GM12878 (cell line): Measurements from ENCODE around the gene GJA9. TPM values are rescaled to one million over a fixed set of nuclear protein-coding genes. Genes with fewer than 3 reads are reported as not detected.

Experiments
- ATAC-seq: fragments of 200-7000 bp; cut with Tn5 transposase; 3 replicates; pipeline ENCODE4 v1.9.1; 2020; ENCODE audit warnings: mild to moderate bottlenecking, moderate library complexity
- BruUV-seq: library from RNA; stranded (reverse); fragments of 400-500 nt; replicated peaks from 2 replicates; lab custom pipeline; 2021; lab: Mats Ljungman, UMichigan
- CTCF ChIA-PET: fragments of 300-600 bp; sonication (Branson Sonifier 250); formaldehyde crosslinking; extraction: SDS; loops from one replicate; lab custom pipeline; 2021; ENCODE audit warnings: inconsistent platforms; lab: Yijun Ruan, JAX
- POLR2A ChIA-PET: fragments of 350-600 bp; formaldehyde crosslinking; extraction: SDS; loops from one replicate; lab custom pipeline; 2021; ENCODE audit warnings: inconsistent platforms; lab: Charles Lee
- RAD21 ChIA-PET: fragments of 300-600 bp; sonication (Branson Sonifier 250); formaldehyde crosslinking; loops from one replicate; lab custom pipeline; 2023; ENCODE audit warnings: antibody characterized with exemption; ENCODE audit not compliant: unreplicated experiment; lab: Charles Lee
- SMC1A ChIA-PET: fragments of 300-600 bp; sonication (Branson Sonifier 250); formaldehyde crosslinking; loops from one replicate; lab custom pipeline; 2023; ENCODE audit not compliant: unreplicated experiment, uncharacterized antibody; lab: Charles Lee
- DNase-seq: peaks from one replicate; pipeline ENCODE4 v3.0.0-alpha.2; 2011; ENCODE audit warnings: low read depth, low spot score
- FAIRE-seq: peaks from 3 replicates; lab custom pipeline; 2011; peaks lifted over from hg19 to GRCh38; lab: Jason Lieb, UNC
- H2AFZ ChIP-seq: 2 replicates; pipeline ENCODE4 v1.6.0; 2011; ENCODE audit warnings: low read depth, low read length, control low read depth; ENCODE audit not compliant: control insufficient read depth
- H3K27ac ChIP-seq: 2 replicates; pipeline ENCODE4 v1.5.1; 2011; ENCODE audit warnings: control low read depth; ENCODE audit not compliant: control insufficient read depth, insufficient read depth
- H3K27me3 ChIP-seq, 2 experiments: replicated peaks in 1 of 2; 2 replicates each; pipeline versions ENCODE4 v1.6.0 to v1.6.1; 2011; ENCODE audit warnings: low read length in 1 of 2; ENCODE audit not compliant: control insufficient read depth in 2 of 2, insufficient read depth in 2 of 2
- H3K36me3 ChIP-seq, 2 experiments: 2 replicates each; pipeline ENCODE4 v1.5.1; 2011; ENCODE audit warnings: low read length in 1 of 2; ENCODE audit not compliant: control insufficient read depth in 2 of 2, insufficient read depth in 2 of 2
- H3K4me1 ChIP-seq: 2 replicates; pipeline ENCODE4 v1.6.1; 2011; ENCODE audit warnings: mild to moderate bottlenecking, low read length, moderate library complexity, mixed read lengths; ENCODE audit not compliant: control insufficient read depth, insufficient read depth
- H3K4me2 ChIP-seq: 2 replicates; pipeline ENCODE4 v1.6.0; 2011; ENCODE audit warnings: control low read depth; ENCODE audit not compliant: control insufficient read depth, insufficient read depth
- H3K4me3 ChIP-seq: fragments of 200-600 bp; sonication (generic); 2 replicates; pipeline ENCODE4 v1.5.1; 2016
- H3K79me2 ChIP-seq: 2 replicates; pipeline ENCODE4 v1.6.0; 2011; ENCODE audit warnings: low read length; ENCODE audit not compliant: control insufficient read depth, insufficient read depth
- H3K9ac ChIP-seq: 2 replicates; pipeline ENCODE4 v1.8.0; 2011; ENCODE audit warnings: low read length, control low read depth, mixed read lengths; ENCODE audit not compliant: control insufficient read depth, insufficient read depth
- H3K9me3 ChIP-seq: replicated peaks from 3 replicates; pipeline ENCODE4 v1.5.1; 2011; ENCODE audit warnings: mild to moderate bottlenecking, low read length; ENCODE audit not compliant: control insufficient read depth, insufficient read depth
- H4K20me1 ChIP-seq: 2 replicates; pipeline ENCODE4 v1.6.0; 2011; ENCODE audit not compliant: control insufficient read depth, insufficient read depth
- CHD4 ChIP-seq: fragments of 200-600 bp; sonication (generic); IDR thresholded peaks from 2 replicates; pipeline ENCODE4 v1.6.1; 2016; ENCODE audit warnings: mild to moderate bottlenecking
- EP300 ChIP-seq, 2 experiments: fragments of 150-350 bp in 1 of 2; IDR thresholded peaks; 2 replicates each; pipeline ENCODE4 v1.6.1; 2011 to 2012; ENCODE audit warnings: low read depth in 2 of 2, low read length in 2 of 2, borderline replicate concordance in 1 of 2, improper control_type of control experiment in 1 of 2, inconsistent platforms in 1 of 2; ENCODE audit not compliant: control insufficient read depth in 1 of 2
- EZH2 ChIP-seq: IDR thresholded peaks from 2 replicates; pipeline ENCODE4 v1.6.1; 2012; ENCODE audit warnings: low read depth, mild to moderate bottlenecking, control low read depth, inconsistent platforms, low read length, borderline replicate concordance; ENCODE audit not compliant: control insufficient read depth
- RB1 ChIP-seq: fragments of 450-650 bp; formaldehyde crosslinking; IDR thresholded peaks from 2 replicates; pipeline ENCODE4 v1.6.1; 2017; ENCODE audit warnings: mild to moderate bottlenecking, borderline replicate concordance
- RBBP5 ChIP-seq: fragments of 200-600 bp; sonication (generic); conservative IDR thresholded peaks from 2 replicates; pipeline ENCODE4 v1.6.1; 2016
- RCOR1 ChIP-seq: conservative IDR thresholded peaks from 2 replicates; pipeline ENCODE4 v1.6.1; 2012; ENCODE audit warnings: low read depth, low read length, improper control_type of control experiment
- SMARCA5 ChIP-seq: fragments of 450-650 bp; IDR thresholded peaks from 2 replicates; pipeline ENCODE4 v1.6.1; 2017; ENCODE audit warnings: mild to moderate bottlenecking
- SP1 ChIP-seq: IDR thresholded peaks from one replicate; pipeline ENCODE4 v1.6.1; 2011; ENCODE audit warnings: low read depth, low read length
- SPI1 ChIP-seq: IDR thresholded peaks from 2 replicates; pipeline ENCODE4 v1.6.1; 2011; ENCODE audit warnings: low read depth, mild to moderate bottlenecking, low read length, moderate library complexity, borderline replicate concordance; ENCODE audit not compliant: insufficient read depth
- SRF ChIP-seq, 2 experiments: IDR thresholded peaks; 2 replicates each; pipeline ENCODE4 v1.6.1; 2011; ENCODE audit warnings: low read depth in 2 of 2, low read length in 2 of 2, mild to moderate bottlenecking in 1 of 2, moderate library complexity in 1 of 2
- YBX1 ChIP-seq: fragments of 450-650 bp; IDR thresholded peaks from 2 replicates; pipeline ENCODE4 v1.6.1; 2016; ENCODE audit warnings: antibody characterized with exemption
- ZNF207 ChIP-seq: fragments of 450-650 bp; IDR thresholded peaks from 2 replicates; pipeline ENCODE4 v1.6.1; 2014; ENCODE audit warnings: antibody characterized with exemption, mild to moderate bottlenecking, borderline replicate concordance
- ZNF384 ChIP-seq: IDR thresholded peaks from 2 replicates; pipeline ENCODE4 v1.6.1; 2012; ENCODE audit warnings: low read depth, mild to moderate bottlenecking, low read length, improper control_type of control experiment, borderline replicate concordance
- WGBS: methylation state at CpG from one replicate; pipeline ENCODE4 v1.1.6; 2016; ENCODE audit warnings: low lambda C conversion rate; ENCODE audit not compliant: insufficient replicate concordance, insufficient coverage; ENCODE audit errors: missing lambda C conversion rate; 5-methylcytosine and 5-hydroxymethylcytosine counted together
- in situ Hi-C: fragments of 300-500 bp; cut with MboI; formaldehyde crosslinking; loops from 9 replicates; pipeline ENCODE4 v1.14.3; 2018; ENCODE audit warnings: mixed read lengths
- intact Hi-C: fragments of 100-400 bp; cut with micrococcal nuclease; formaldehyde crosslinking; loops from one replicate; pipeline ENCODE4 v1.14.2; 2022; ENCODE audit not compliant: unreplicated experiment
- polyA plus RNA-seq, 11 experiments: library from polyadenylated mRNA; depleted of rRNA in 4 of 11; unstranded in 6 of 11; stranded (reverse) in 5 of 11; fragments of >200 nt; fragmentation: Nextera tagmentation in 4 of 11; fragmentation: Illumina TruSeq in 1 of 11; extraction: Ambion mirVana in 4 of 11; extraction: Trizol in 1 of 11; gene quantifications; 1 replicate in 1 of 11; 2 replicates in 10 of 11; pipeline versions ENCODE4 v1.2.1 to v1.2.3, GENCODE V29; 2011 to 2016; ENCODE audit warnings: inconsistent platforms in 2 of 11, missing spikeins in 2 of 11, low read depth in 1 of 11
- total RNA-seq, 4 experiments: library from RNA; depleted of rRNA in 3 of 4; stranded (reverse); fragments of >200 nt in 3 of 4; fragmentation: Illumina TruSeq in 1 of 4; extraction: Trizol in 1 of 4; gene quantifications; 2 replicates each; pipeline versions ENCODE4 v1.2.1 to v1.2.3, GENCODE V29; 2013 to 2021
- TF ChIP-seq, protein P1 (sequence below): IDR thresholded peaks from 2 replicates; pipeline ENCODE4 v1.6.1; 2012; ENCODE audit warnings: mild to moderate bottlenecking, low read depth, low read length
- TF ChIP-seq, protein P2 (sequence below): IDR thresholded peaks from 2 replicates; pipeline ENCODE4 v1.6.1; 2012; ENCODE audit warnings: low read depth, low read length, improper control_type of control experiment
- TF ChIP-seq, protein P3 (sequence below), 3 experiments: IDR thresholded peaks in 2 of 3; conservative IDR thresholded peaks in 1 of 3; 2 replicates each; pipeline ENCODE4 v1.5.1; 2011; ENCODE audit warnings: low read depth in 3 of 3, low read length in 3 of 3, mild to moderate bottlenecking in 3 of 3, control low read depth in 2 of 3, moderate library complexity in 2 of 3, inconsistent platforms in 1 of 3, mixed read lengths in 1 of 3; ENCODE audit not compliant: control insufficient read depth in 2 of 3, insufficient read depth in 1 of 3; ENCODE audit errors: extremely low read depth in 1 of 3

GJA9 gene
- total and polyA plus RNA-seq, 10 of the 15 experiments (the other 5 are each of a cell fraction or from before 2014, with no cell fraction given) = 0.13 TPM; not detected in 9

DNA sequence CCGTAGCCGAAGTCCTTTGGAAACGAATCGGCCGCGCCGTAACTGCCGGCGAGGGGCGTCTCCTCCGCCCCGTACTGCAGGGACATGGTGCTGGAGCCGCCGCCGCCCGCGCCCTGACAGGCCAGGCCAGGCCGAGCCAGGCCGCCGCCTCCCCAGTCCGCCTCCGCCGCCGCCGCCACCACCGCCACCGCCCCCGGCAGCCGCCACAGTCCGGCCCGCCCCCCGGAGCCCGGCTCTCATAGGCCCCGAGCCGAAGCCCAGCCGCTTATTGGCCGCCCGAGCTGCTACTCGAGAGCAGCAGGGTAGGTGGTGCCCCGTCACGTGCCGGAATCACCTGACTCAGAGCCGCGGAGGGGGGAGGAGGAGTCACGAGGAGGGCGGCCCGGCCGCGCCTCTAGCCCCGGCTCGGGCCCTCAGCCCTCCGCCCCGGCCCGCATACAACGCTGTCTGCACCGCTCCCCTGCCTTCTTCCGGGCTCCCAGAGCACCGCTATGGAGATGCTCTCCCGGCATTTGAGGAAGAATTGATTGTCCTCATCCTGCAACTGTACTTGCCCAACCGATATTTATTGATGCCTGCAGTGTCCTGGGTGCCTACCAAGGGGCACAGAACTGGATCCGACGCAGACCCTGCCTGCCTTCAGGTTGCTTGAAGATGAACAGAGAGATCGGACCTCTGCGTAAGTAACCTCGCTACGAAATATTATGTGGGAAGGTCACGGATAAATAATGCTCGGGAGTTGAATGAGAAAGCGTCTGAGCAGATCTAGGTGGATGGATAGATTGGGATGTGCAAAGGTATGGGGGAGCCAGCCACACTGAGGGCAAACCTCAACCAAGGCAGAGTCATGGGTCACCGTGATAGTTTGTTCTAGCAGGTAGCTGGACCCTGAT, 21.6 kb downstream of the GJA9 start, which contains the start of gene RRAGC:
TSS of gene RRAGC (minus strand) at position 212 of the 893 bp plus-strand sequence. CDS start at position 86, 126 bp downstream.
- POLR2A ChIA-PET = interaction anchor here (0.5 to 1.3 kb wide), 6 partner anchors 12 to 1261 kb away, joined by 3 to 10 read pairs (median 6); no protein-coding TSS in a partner anchor
- BruUV-seq = no TSS peak
- peak in 1 of 2 experiments; percentile 52; a peak in 1 of 4 replicates for TF ChIP-seq EP300 (IDR thresholded peaks at IDR 0.05; ENCODE audit: borderline replicate concordance in 1 of 2, control insufficient read depth in 1 of 2, low read depth in 2 of 2, low read length in 2 of 2)
- TF ChIP-seq, protein P1, sequence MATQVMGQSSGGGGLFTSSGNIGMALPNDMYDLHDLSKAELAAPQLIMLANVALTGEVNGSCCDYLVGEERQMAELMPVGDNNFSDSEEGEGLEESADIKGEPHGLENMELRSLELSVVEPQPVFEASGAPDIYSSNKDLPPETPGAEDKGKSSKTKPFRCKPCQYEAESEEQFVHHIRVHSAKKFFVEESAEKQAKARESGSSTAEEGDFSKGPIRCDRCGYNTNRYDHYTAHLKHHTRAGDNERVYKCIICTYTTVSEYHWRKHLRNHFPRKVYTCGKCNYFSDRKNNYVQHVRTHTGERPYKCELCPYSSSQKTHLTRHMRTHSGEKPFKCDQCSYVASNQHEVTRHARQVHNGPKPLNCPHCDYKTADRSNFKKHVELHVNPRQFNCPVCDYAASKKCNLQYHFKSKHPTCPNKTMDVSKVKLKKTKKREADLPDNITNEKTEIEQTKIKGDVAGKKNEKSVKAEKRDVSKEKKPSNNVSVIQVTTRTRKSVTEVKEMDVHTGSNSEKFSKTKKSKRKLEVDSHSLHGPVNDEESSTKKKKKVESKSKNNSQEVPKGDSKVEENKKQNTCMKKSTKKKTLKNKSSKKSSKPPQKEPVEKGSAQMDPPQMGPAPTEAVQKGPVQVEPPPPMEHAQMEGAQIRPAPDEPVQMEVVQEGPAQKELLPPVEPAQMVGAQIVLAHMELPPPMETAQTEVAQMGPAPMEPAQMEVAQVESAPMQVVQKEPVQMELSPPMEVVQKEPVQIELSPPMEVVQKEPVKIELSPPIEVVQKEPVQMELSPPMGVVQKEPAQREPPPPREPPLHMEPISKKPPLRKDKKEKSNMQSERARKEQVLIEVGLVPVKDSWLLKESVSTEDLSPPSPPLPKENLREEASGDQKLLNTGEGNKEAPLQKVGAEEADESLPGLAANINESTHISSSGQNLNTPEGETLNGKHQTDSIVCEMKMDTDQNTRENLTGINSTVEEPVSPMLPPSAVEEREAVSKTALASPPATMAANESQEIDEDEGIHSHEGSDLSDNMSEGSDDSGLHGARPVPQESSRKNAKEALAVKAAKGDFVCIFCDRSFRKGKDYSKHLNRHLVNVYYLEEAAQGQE = no peak
- 0 out of 2 replicates have a peak, but pooled peaks have one; percentile 49 for TF ChIP-seq RCOR1
- TF ChIP-seq, protein P2, sequence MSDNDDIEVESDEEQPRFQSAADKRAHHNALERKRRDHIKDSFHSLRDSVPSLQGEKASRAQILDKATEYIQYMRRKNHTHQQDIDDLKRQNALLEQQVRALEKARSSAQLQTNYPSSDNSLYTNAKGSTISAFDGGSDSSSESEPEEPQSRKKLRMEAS = peak; percentile 97
- no peak for TF ChIP-seq ZNF384
- TF ChIP-seq SMARCA5 = no peak
- peak; percentile 94 for TF ChIP-seq SP1
- TF ChIP-seq, protein P3, sequence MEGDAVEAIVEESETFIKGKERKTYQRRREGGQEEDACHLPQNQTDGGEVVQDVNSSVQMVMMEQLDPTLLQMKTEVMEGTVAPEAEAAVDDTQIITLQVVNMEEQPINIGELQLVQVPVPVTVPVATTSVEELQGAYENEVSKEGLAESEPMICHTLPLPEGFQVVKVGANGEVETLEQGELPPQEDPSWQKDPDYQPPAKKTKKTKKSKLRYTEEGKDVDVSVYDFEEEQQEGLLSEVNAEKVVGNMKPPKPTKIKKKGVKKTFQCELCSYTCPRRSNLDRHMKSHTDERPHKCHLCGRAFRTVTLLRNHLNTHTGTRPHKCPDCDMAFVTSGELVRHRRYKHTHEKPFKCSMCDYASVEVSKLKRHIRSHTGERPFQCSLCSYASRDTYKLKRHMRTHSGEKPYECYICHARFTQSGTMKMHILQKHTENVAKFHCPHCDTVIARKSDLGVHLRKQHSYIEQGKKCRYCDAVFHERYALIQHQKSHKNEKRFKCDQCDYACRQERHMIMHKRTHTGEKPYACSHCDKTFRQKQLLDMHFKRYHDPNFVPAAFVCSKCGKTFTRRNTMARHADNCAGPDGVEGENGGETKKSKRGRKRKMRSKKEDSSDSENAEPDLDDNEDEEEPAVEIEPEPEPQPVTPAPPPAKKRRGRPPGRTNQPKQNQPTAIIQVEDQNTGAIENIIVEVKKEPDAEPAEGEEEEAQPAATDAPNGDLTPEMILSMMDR (IDR thresholded peaks at IDR 0.05 in 2 of 3, conservative IDR thresholded peaks at IDR 0.05 in 1 of 3; ENCODE audit: control insufficient read depth in 2 of 3, extremely low read depth in 1 of 3, insufficient read depth in 1 of 3, low read depth in 3 of 3, low read length in 3 of 3) = no peak
- TF ChIP-seq CHD4 = no peak
- no peak for TF ChIP-seq YBX1
- no peak for TF ChIP-seq RB1
- TF ChIP-seq SPI1 = no peak
- no peak for TF ChIP-seq RBBP5
- 0 out of 4 replicates have a peak, but pooled peaks of 1 of the 2 experiments have one; percentile 23 for TF ChIP-seq SRF (IDR thresholded peaks at IDR 0.05; ENCODE audit: low read depth in 2 of 2, low read length in 2 of 2)
- TF ChIP-seq EZH2 = no peak
- TF ChIP-seq ZNF207 = peak; percentile 30; the same call in 1 of the 2 replicates

More for the DNA sequence above, 21.6 kb downstream of the GJA9 start, which contains the start of gene RRAGC:
- Histone ChIP-seq H3K4me3 (peak within 1 kb of the TSS; percentile 95), H3K27me3 (no peaks in the 10 kb centered on the region), H3K9ac (peak within 1 kb of the TSS; percentile 81), H3K4me2 (peak within 1 kb of the TSS; percentile 80), H3K79me2 (peaks cover 32% of the 10 kb centered on the region), H3K9me3 (no peaks in the 10 kb centered on the region), H2AFZ (peak within 1 kb of the TSS; percentile 97), H3K36me3 (peaks cover 0 to 4% of the 10 kb centered on the region in 2 experiments; a peak in 1 of 4 replicates), H4K20me1 (no peaks in the 10 kb centered on the region), H3K27ac (peak within 1 kb of the TSS; percentile 51), H3K4me1 (peaks cover 8% of the 10 kb centered on the region; the same call in 1 of the 2 replicates)
- WGBS = 2% methylated on average over 38 of the region's 70 CpGs
- DNase-seq (peak; percentile 80), FAIRE-seq (peak; percentile 59), ATAC-seq (peak; percentile 94)
- CTCF ChIA-PET = interaction anchor here (1.1 kb wide), 1 partner anchor 13 kb away, joined by 4 read pairs; the partner anchor contains the start of gene MYCBP
- intact Hi-C loops = loop anchor here (2.0 to 10.0 kb wide), 3 partner anchors 13 to 232 kb away; partner anchors contain the start of genes MYCBP and NDUFS5
- SMC1A ChIA-PET = interaction anchor here (1.0 to 1.9 kb wide), 3 partner anchors 9 to 232 kb away, joined by 3 to 6 read pairs (median 3); no protein-coding TSS in a partner anchor
- RAD21 ChIA-PET = interaction anchor here (0.7 to 1.7 kb wide), 5 partner anchors 9 to 747 kb away, joined by 3 to 5 read pairs (median 3); partner anchors contain the start of genes MYCBP and NDUFS5
- in situ Hi-C loops = no loop called here
